ENCODE data around the gene CEP41.
"Not testable (repeated sequence)": the region's sequence is repeated elsewhere in the genome, so short reads cannot be mapped to it uniquely, and the experiment has no call there.

The CEP41 gene

GRCh38 chr7:130463553-130464434 is 23.0 kb upstream of the CEP41 start:
- DNase-seq (ENCODE audit: extremely low read depth in 1 of 2, low read depth in 1 of 2) = no peak

GRCh38 chr7:130461272-130461671 is 20.5 kb upstream of the CEP41 start:
- DNase-seq (ENCODE audit: extremely low read depth in 1 of 2, low read depth in 1 of 2) = no peak

GRCh38 chr7:130458257-130458656 is 17.4 kb upstream of the CEP41 start:
- no peak for DNase-seq (ENCODE audit: extremely low read depth in 1 of 2, low read depth in 1 of 2)

- no peak for DNase-seq (ENCODE audit: extremely low read depth in 1 of 2, low read depth in 1 of 2)
These were observed 14.1 kb upstream of the CEP41 start for GRCh38 chr7:130454959-130455358.

GRCh38 chr7:130452951-130453350 is 12.1 kb upstream of the CEP41 start:
- DNase-seq (ENCODE audit: extremely low read depth in 1 of 2, low read depth in 1 of 2) = no peak

GRCh38 chr7:130451344-130451743 is 10.5 kb upstream of the CEP41 start:
- not testable (repeated sequence) for DNase-seq (ENCODE audit: extremely low read depth in 1 of 2, low read depth in 1 of 2)

- DNase-seq (ENCODE audit: extremely low read depth in 1 of 2, low read depth in 1 of 2) = no peak
These were observed 5.4 kb upstream of the CEP41 start for GRCh38 chr7:130446259-130446658.

- DNase-seq (ENCODE audit: extremely low read depth in 1 of 2, low read depth in 1 of 2) = no peak
These were observed 4.1 kb upstream of the CEP41 start for GRCh38 chr7:130444751-130445407.

GRCh38 chr7:130444234-130444633 is 3.4 kb upstream of the CEP41 start:
- no peak for DNase-seq (ENCODE audit: extremely low read depth in 1 of 2, low read depth in 1 of 2)

GRCh38 chr7:130442601-130443000 is 1.8 kb upstream of the CEP41 start:
- no peak for DNase-seq (ENCODE audit: extremely low read depth in 1 of 2, low read depth in 1 of 2)

GRCh38 chr7:130441408-130441869 is 623 bp upstream of the CEP41 start:
- DNase-seq (ENCODE audit: extremely low read depth in 1 of 2, low read depth in 1 of 2) = no peak

GRCh38 chr7:130436253-130436652 is 4.6 kb downstream of the CEP41 start:
- DNase-seq (ENCODE audit: extremely low read depth in 1 of 2, low read depth in 1 of 2) = no peak

GRCh38 chr7:130435311-130435854 is 5.4 kb downstream of the CEP41 start:
- no peak for DNase-seq (ENCODE audit: extremely low read depth in 1 of 2, low read depth in 1 of 2)

- no peak for DNase-seq (ENCODE audit: extremely low read depth in 1 of 2, low read depth in 1 of 2)
These were observed 7.5 kb downstream of the CEP41 start for GRCh38 chr7:130433301-130433700.

- no peak for DNase-seq (ENCODE audit: extremely low read depth in 1 of 2, low read depth in 1 of 2)
These were observed 7.9 kb downstream of the CEP41 start for GRCh38 chr7:130432886-130433285.

GRCh38 chr7:130430841-130431666 is 9.8 kb downstream of the CEP41 start:
- no peak for DNase-seq (ENCODE audit: extremely low read depth in 1 of 2, low read depth in 1 of 2)

GRCh38 chr7:130430115-130430514 is 10.7 kb downstream of the CEP41 start:
- no peak for DNase-seq (ENCODE audit: extremely low read depth in 1 of 2, low read depth in 1 of 2)

GRCh38 chr7:130429019-130429418 is 11.8 kb downstream of the CEP41 start:
- DNase-seq (ENCODE audit: extremely low read depth in 1 of 2, low read depth in 1 of 2) = no peak

GRCh38 chr7:130426564-130426963 is 14.3 kb downstream of the CEP41 start:
- DNase-seq (ENCODE audit: extremely low read depth in 1 of 2, low read depth in 1 of 2) = no peak

GRCh38 chr7:130425796-130426195 is 15.0 kb downstream of the CEP41 start:
- DNase-seq (ENCODE audit: extremely low read depth in 1 of 2, low read depth in 1 of 2) = no peak

- DNase-seq (ENCODE audit: extremely low read depth in 1 of 2, low read depth in 1 of 2) = no peak
These were observed 17.2 kb downstream of the CEP41 start for GRCh38 chr7:130423501-130424037.
